Urinary bladder (tissue), 4 donors: ENCODE data around the gene TCOF1. TPM values are rescaled to one million over a fixed set of nuclear protein-coding genes. Genes with fewer than 3 reads are reported as not detected.

ENCODE experiments used
- DNase-seq: peaks from one replicate; pipeline ENCODE4 v3.0.0-alpha.2; 2015; ENCODE audit errors: extremely low spot score
- H3K27ac ChIP-seq: one replicate; pipeline ENCODE4 v1.5.1; 2013; ENCODE audit warnings: low read depth, mild to moderate bottlenecking, moderate library complexity
- H3K36me3 ChIP-seq: one replicate; pipeline ENCODE4 v1.6.1; 2013; ENCODE audit warnings: mild to moderate bottlenecking, moderate library complexity; ENCODE audit not compliant: insufficient read depth
- H3K4me1 ChIP-seq: one replicate; pipeline ENCODE4 v1.6.1; 2013; ENCODE audit warnings: mild to moderate bottlenecking, moderate library complexity; ENCODE audit not compliant: insufficient read depth
- H3K4me3 ChIP-seq: one replicate; pipeline ENCODE4 v1.5.1; 2013; ENCODE audit warnings: low read depth, low read length
- whole genome bisulfite sequencing: extraction: QIAGEN DNeasy Blood & Tissue Kit; methylation state at CpG from one replicate; pipeline ENCODE4 v1.1.7; 2013; 5-methylcytosine and 5-hydroxymethylcytosine counted together
- polyA plus RNA-seq: library from polyadenylated mRNA; stranded (reverse); fragments of 200-250 nt; gene quantifications from one replicate; pipeline ENCODE4 v1.2.3, GENCODE V29; 2013
- total RNA-seq: library from RNA; depleted of rRNA; stranded (reverse); fragments of >200 nt; gene quantifications from one replicate; pipeline ENCODE4 v1.2.3, GENCODE V29; 2014
- donor health status: healthy with polysubstance abuse.
- donor health status: healthy.

The TCOF1 gene
- total and polyA plus RNA-seq, 2 donors: 11.9 to 22.8 TPM

- 75% methylated on average over 9 of the region's 9 CpGs for WGBS
- DNase-seq: no peak
Observed at GRCh38 chr5:150347451-150347850, 10.0 kb upstream of the TCOF1 start.

GRCh38 chr5:150349681-150350275, 7.7 kb upstream of the TCOF1 start:
- DNase-seq: no peak
- H3K4me1 ChIP-seq: no peaks in the 10 kb centered on the region
- H3K4me3 ChIP-seq: no peak overlapping the region
- no peak overlapping the region for H3K27ac ChIP-seq
- H3K36me3 ChIP-seq: no peaks in the 10 kb centered on the region
- WGBS: 82% methylated on average over 6 of the region's 6 CpGs

More at GRCh38 chr5:150347451-150347850, 10.0 kb upstream of the TCOF1 start:
- Histone ChIP-seq H3K27ac (no peak overlapping the region), H3K4me3 (no peak overlapping the region), H3K36me3 (no peaks in the 10 kb centered on the region), H3K4me1 (no peaks in the 10 kb centered on the region)

GRCh38 chr5:150350524-150351344, 6.8 kb upstream of the TCOF1 start:
- no peaks in the 10 kb centered on the region for H3K4me1 ChIP-seq
- no peak overlapping the region for H3K27ac ChIP-seq
- H3K4me3 ChIP-seq: no peak overlapping the region
- WGBS: 45% methylated on average over 7 of the region's 7 CpGs
- H3K36me3 ChIP-seq: no peaks in the 10 kb centered on the region
- DNase-seq: no peak

GRCh38 chr5:150352244-150353031, 5.1 kb upstream of the TCOF1 start:
- Histone ChIP-seq H3K27ac (no peak overlapping the region), H3K4me3 (no peak overlapping the region), H3K4me1 (no peaks in the 10 kb centered on the region), H3K36me3 (no peaks in the 10 kb centered on the region)
- DNase-seq: no peak
- WGBS: 84% methylated on average over 6 of the region's 6 CpGs

- Histone ChIP-seq H3K4me3 (no peak overlapping the region), H3K36me3 (no peaks in the 10 kb centered on the region), H3K4me1 (no peaks in the 10 kb centered on the region), H3K27ac (no peak overlapping the region)
- 71% methylated on average over 3 of the region's 3 CpGs for WGBS
- DNase-seq: no peak
Observed at GRCh38 chr5:150353032-150353675, 4.3 kb upstream of the TCOF1 start.

- WGBS: 95% methylated on average over 2 of the region's 2 CpGs
- H3K4me3 ChIP-seq: no peak overlapping the region
- H3K36me3 ChIP-seq: no peaks in the 10 kb centered on the region
- no peaks in the 10 kb centered on the region for H3K4me1 ChIP-seq
- DNase-seq: no peak
- no peak overlapping the region for H3K27ac ChIP-seq
Observed at GRCh38 chr5:150355791-150356190, 1.7 kb upstream of the TCOF1 start.

- no peaks in the 10 kb centered on the region for H3K4me1 ChIP-seq
- H3K36me3 ChIP-seq: no peaks in the 10 kb centered on the region
- no peak for DNase-seq
- H3K4me3 ChIP-seq: peak overlapping the region; percentile 23
- WGBS: 63% methylated on average over 10 of the region's 10 CpGs
- H3K27ac ChIP-seq: no peak overlapping the region
Observed at GRCh38 chr5:150356575-150357294, 762 bp upstream of the TCOF1 start.

GRCh38 chr5:150358261-150359095, 981 bp downstream of the TCOF1 start:
- no peaks in the 10 kb centered on the region for H3K4me1 ChIP-seq

GRCh38 chr5:150361301-150361700, 3.8 kb downstream of the TCOF1 start:
- WGBS: 91% methylated on average over 1 of the region's 1 CpG
- no peak overlapping the region for H3K27ac ChIP-seq
- H3K4me1 ChIP-seq: no peaks in the 10 kb centered on the region
- H3K4me3 ChIP-seq: no peak overlapping the region
- H3K36me3 ChIP-seq: peaks cover 1% of the 10 kb centered on the region
- DNase-seq: no peak

More at GRCh38 chr5:150358261-150359095, 981 bp downstream of the TCOF1 start:
- H3K27ac ChIP-seq: no peak overlapping the region
- H3K36me3 ChIP-seq: no peaks in the 10 kb centered on the region
- H3K4me3 ChIP-seq: peak overlapping the region; percentile 91
- DNase-seq: no peak
- 49% methylated on average over 23 of the region's 23 CpGs for WGBS

GRCh38 chr5:150363185-150363584, 5.7 kb downstream of the TCOF1 start:
- Histone ChIP-seq H3K4me1 (no peaks in the 10 kb centered on the region), H3K27ac (no peak overlapping the region), H3K4me3 (no peak overlapping the region), H3K36me3 (peaks cover 1% of the 10 kb centered on the region)
- no peak for DNase-seq
- 94% methylated on average over 2 of the region's 2 CpGs for WGBS

- WGBS: 92% methylated on average over 9 of the region's 9 CpGs
- Histone ChIP-seq H3K36me3 (peaks cover 1% of the 10 kb centered on the region), H3K4me1 (no peaks in the 10 kb centered on the region), H3K27ac (no peak overlapping the region), H3K4me3 (no peak overlapping the region)
- DNase-seq: no peak
Observed at GRCh38 chr5:150364004-150364403, 6.5 kb downstream of the TCOF1 start.

- H3K27ac ChIP-seq: no peak overlapping the region
- H3K4me3 ChIP-seq: no peak overlapping the region
- WGBS: 89% methylated on average over 4 of the region's 4 CpGs
- no peak for DNase-seq
- H3K36me3 ChIP-seq: peaks cover 7% of the 10 kb centered on the region
- H3K4me1 ChIP-seq: no peaks in the 10 kb centered on the region
Observed at GRCh38 chr5:150368526-150368925, 11.0 kb downstream of the TCOF1 start.
